Neural cell (in vitro differentiated cells): ENCODE data around the gene SKIL.

ENCODE experiments used
- CTCF ChIP-seq: fragments of 450-650 bp; IDR thresholded peaks from 2 replicates; pipeline ENCODE4 v1.5.1; 2014; ENCODE audit warnings: antibody characterized with exemption, mild to moderate bottlenecking, moderate library complexity; ENCODE audit not compliant: poor library complexity, severe bottlenecking
- EP300 ChIP-seq: fragments of 450-650 bp; conservative IDR thresholded peaks from 2 replicates; pipeline ENCODE4 v1.6.1; 2014; ENCODE audit warnings: antibody characterized with exemption, mild to moderate bottlenecking, moderate library complexity; ENCODE audit not compliant: poor library complexity, severe bottlenecking
- POLR2AphosphoS5 ChIP-seq: IDR thresholded peaks from 2 replicates; pipeline ENCODE4 v1.6.1; 2012
- TAF1 ChIP-seq: IDR thresholded peaks from 2 replicates; pipeline ENCODE4 v1.6.1; 2012; ENCODE audit warnings: low read depth

- no peak for TF ChIP-seq CTCF
- no peak for TF ChIP-seq EP300
- no peak for TF ChIP-seq TAF1
- no peak for TF ChIP-seq POLR2AphosphoS5
Observed at GRCh38 chr3:170438836-170439235, 81.3 kb downstream of the SKIL start.
